ENCODE data around the gene RAPGEF6.

DNA sequence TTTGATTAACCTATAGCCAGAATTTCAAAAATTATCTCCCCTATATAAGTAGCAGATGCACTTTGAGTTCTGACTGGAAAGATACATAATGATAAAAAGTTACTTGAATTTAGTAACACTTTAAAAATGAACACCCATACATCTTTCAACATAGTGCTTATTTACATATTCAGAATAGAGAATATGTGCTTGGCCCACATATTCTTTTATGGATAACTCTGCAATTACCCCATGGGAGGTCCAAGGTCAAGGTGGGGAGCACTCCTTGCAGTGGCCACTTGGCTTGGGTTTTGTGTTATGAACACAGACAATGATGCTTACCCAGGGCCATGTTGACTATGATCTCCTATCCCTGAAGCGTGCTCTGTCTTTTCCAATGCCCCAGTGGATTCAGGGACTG, 201.9 kb downstream of the RAPGEF6 start:
- TF ChIP-seq CTCF (IDR thresholded peaks at IDR 0.05; ENCODE audit: low read depth, low read length) (no peak), EZH2phosphoT487 (IDR thresholded peaks at IDR 0.05; ENCODE audit: low read depth) (no peak)
